ENCODE results near the gene PPM1K.

GRCh38 chr4:88275949-88276515 lies 8.3 kb downstream of the PPM1K start:
- no peak for TF ChIP-seq CTCF (optimal IDR thresholded peaks at IDR 0.05 in 1 of 3, IDR thresholded peaks at IDR 0.05 in 1 of 3, conservative IDR thresholded peaks at IDR 0.05 in 1 of 3; ENCODE audit: extremely low read depth in 1 of 3, insufficient read depth in 2 of 3, low read length in 3 of 3)
- no peak for TF ChIP-seq EZH2 (IDR thresholded peaks at IDR 0.05; ENCODE audit: low read length)

All from keratinocyte (primary cell).